ENCODE data around the gene FAM219B.

DNA sequence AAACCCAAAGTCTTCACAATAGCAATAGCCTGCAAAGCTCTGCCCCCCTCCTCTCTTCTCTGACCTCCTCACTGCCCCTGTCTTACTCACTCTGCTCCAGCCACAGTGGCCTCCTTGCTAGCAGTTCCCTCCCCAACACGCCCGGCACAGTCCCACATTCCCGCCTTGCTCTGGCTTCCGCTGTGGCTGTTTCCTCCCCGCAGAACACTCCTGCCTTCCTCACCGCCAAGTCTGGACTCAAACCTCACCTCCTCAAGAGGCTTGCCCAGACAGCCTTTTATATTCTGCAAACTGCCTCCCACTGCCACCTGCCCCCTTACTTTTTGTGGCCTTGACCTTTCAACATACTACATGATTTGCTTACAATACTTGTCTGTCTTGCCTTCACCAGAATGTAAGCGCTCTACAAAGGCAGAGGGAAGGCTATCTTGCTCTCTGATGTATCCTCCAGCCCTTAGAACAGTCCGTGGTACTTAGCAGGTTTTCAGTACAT is 17.2 kb downstream of the FAM219B start:
- TF ChIP-seq, protein P1, sequence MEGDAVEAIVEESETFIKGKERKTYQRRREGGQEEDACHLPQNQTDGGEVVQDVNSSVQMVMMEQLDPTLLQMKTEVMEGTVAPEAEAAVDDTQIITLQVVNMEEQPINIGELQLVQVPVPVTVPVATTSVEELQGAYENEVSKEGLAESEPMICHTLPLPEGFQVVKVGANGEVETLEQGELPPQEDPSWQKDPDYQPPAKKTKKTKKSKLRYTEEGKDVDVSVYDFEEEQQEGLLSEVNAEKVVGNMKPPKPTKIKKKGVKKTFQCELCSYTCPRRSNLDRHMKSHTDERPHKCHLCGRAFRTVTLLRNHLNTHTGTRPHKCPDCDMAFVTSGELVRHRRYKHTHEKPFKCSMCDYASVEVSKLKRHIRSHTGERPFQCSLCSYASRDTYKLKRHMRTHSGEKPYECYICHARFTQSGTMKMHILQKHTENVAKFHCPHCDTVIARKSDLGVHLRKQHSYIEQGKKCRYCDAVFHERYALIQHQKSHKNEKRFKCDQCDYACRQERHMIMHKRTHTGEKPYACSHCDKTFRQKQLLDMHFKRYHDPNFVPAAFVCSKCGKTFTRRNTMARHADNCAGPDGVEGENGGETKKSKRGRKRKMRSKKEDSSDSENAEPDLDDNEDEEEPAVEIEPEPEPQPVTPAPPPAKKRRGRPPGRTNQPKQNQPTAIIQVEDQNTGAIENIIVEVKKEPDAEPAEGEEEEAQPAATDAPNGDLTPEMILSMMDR (IDR thresholded peaks at IDR 0.05; ENCODE audit: low read depth, low read length): no peak
- TF ChIP-seq POLR2A (IDR thresholded peaks at IDR 0.05; ENCODE audit: extremely low read depth, insufficient read length): no peak
